GM10266 (cell line): ENCODE data around the gene TNXB.
"Not testable (repeated sequence)": the region's sequence is repeated elsewhere in the genome, so short reads cannot be mapped to it uniquely, and the experiment has no call there.

Experiments used
- DNase-seq: peaks from one replicate; pipeline ENCODE4 v3.0.0; 2012; ENCODE audit errors: extremely low spot score

The TNXB gene

GRCh38 chr6:32039321-32040274, 69.5 kb downstream of the TNXB start:
- DNase-seq, result not testable (repeated sequence)

- DNase-seq, result not testable (repeated sequence)
These were observed 70.3 kb downstream of the TNXB start for GRCh38 chr6:32038878-32039277.

GRCh38 chr6:32037598-32038524, 71.3 kb downstream of the TNXB start, which contains the start of gene CYP21A2:
Gene CYP21A2 (plus strand): TSS chr6:32038415. CDS start chr6:32038423, 8 bp downstream.
- DNase-seq, result not testable (repeated sequence)

GRCh38 chr6:32037136-32037535, 72.0 kb downstream of the TNXB start:
- not testable (repeated sequence) for DNase-seq

- not testable (repeated sequence) for DNase-seq
These were observed 73.7 kb downstream of the TNXB start for GRCh38 chr6:32035283-32036013.

- not testable (repeated sequence) for DNase-seq
These were observed 79.6 kb downstream of the TNXB start for GRCh38 chr6:32029553-32029952.

GRCh38 chr6:32028631-32029030, 80.5 kb downstream of the TNXB start:
- DNase-seq, result not testable (repeated sequence)

- not testable (repeated sequence) for DNase-seq
These were observed 87.0 kb downstream of the TNXB start for GRCh38 chr6:32022100-32022499.

- DNase-seq, result not testable (repeated sequence)
These were observed 94.6 kb downstream of the TNXB start, which contains the start of gene C4B for GRCh38 chr6:32014547-32014946. Gene C4B (plus strand): TSS chr6:32014795. CDS start chr6:32014846, 51 bp downstream.

GRCh38 chr6:32013738-32014137, 95.4 kb downstream of the TNXB start:
- DNase-seq, result not testable (repeated sequence)

- not testable (repeated sequence) for DNase-seq
These were observed 96.1 kb downstream of the TNXB start for GRCh38 chr6:32012941-32013617.

- DNase-seq, result not testable (repeated sequence)
These were observed 98.1 kb downstream of the TNXB start for GRCh38 chr6:32010856-32011530.

- DNase-seq, result not testable (repeated sequence)
These were observed 99.6 kb downstream of the TNXB start for GRCh38 chr6:32009537-32009936.

- not testable (repeated sequence) for DNase-seq
These were observed 100.5 kb downstream of the TNXB start for GRCh38 chr6:32008616-32009015.

- not testable (repeated sequence) for DNase-seq
These were observed 101.1 kb downstream of the TNXB start for GRCh38 chr6:32008037-32008436.

- not testable (repeated sequence) for DNase-seq
These were observed 102.1 kb downstream of the TNXB start for GRCh38 chr6:32007086-32007485.

GRCh38 chr6:32005991-32006529, 103.1 kb downstream of the TNXB start:
- not testable (repeated sequence) for DNase-seq

- DNase-seq, result not testable (repeated sequence)
These were observed 103.6 kb downstream of the TNXB start for GRCh38 chr6:32005538-32005880.

- DNase-seq, result not testable (repeated sequence)
These were observed 104.1 kb downstream of the TNXB start for GRCh38 chr6:32004864-32005537.
